ENCODE results near the gene FABP3.

The FABP3 gene

DNA sequence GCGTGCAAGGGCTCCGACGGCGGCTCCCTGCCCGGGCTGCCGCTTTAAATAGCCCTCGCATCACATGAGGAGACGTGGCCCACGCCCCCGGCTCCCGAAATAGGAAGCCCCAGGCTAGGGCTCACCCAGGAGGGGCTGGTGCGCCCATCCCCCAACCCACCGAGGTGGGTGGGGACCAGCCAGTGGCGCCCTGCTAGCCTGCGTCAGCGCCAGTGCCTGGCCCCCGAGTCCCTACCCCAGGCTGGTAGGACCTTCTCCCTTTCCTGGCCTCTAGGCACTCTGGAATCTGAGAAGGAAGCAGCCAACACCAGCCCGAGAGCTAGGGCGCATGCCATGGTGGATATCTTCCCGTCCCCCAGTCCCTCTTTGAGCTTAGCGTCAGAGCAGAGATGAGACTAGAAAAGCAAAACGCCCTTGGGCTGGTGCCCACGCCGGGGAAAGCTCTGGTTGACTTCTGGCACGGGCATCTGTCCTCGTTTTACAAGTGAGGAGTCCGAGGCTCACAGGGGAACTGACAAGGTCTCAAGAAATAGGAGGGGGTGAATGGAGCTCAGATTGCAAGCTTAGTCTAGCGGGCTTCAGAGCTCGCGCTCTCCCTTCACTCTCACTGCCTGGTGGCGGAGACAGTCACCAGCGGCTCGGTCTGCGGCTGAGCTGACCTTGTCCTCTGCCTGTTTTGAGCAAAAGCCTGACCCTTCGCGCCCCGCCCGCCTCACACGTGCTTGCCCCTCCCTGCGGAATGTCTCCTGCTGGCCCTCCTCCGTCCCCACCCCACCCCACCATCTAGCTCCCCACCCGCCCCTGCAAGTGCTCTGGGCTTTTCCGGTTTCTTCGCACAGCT, at the start of gene FABP3:
Gene FABP3, minus strand, starts transcription at position 21 of the 841 bp plus-strand sequence. CDS start 62 bp downstream, outside the sequence.
- H3K4me3 ChIP-seq (ENCODE audit: low read depth, low read length), result peak within 1 kb of the TSS; percentile 49

DNA sequence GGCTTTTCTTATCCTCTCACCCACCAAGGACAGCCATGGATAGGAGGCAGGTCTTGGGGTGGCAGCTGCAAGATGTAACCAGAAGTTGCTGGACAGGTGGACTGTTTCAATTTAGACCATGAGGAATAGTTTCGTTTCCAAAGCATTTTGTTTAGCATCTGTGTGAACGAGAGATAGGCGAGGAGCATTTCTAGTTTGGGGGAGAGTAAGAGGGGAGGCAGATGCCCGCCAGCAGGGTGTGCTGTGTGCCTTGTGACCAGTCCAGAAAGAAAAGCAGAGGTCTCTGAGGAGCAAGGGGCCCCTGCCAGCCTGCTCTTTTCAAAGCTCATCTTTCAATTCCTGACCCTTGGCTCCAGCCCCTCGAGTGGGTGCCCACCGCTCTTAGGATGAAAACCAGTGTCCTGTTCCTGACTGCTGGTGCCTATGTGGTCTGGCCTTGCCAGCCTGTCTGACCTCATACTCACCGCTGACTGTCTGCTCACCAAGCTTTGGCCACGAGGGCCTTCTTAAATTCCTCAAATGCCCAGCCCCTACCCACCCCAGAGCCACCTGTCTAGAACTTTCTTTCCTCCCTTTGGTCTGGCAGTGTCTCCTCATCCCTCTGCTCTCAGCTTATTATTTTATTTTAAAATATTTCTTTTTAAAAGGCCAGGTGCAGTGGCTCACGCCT, 48.6 kb upstream of the FABP3 start:
- no peak overlapping the region for H3K4me3 ChIP-seq (ENCODE audit: low read depth, low read length)

DNA sequence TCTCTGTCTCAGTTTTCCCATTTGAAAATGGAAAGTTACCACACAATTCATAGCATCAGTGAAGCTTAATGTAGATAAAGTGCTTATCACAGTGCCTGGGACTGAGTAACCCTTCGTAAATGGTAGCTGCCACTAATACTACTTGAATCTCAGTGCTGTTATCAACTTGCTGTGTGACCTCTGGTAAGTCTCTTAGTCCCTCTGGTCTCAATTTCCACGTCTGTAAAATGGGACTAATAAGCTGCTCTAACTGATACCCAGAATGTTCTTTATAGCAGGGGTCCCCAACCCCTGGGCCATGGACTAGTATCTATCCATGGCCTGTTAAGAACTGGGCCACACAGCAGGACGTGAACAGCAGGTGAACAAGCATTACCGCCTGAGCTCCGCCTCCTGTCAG, 47.8 kb upstream of the FABP3 start:
- H3K4me3 ChIP-seq (ENCODE audit: low read depth, low read length), result no peak overlapping the region

DNA sequence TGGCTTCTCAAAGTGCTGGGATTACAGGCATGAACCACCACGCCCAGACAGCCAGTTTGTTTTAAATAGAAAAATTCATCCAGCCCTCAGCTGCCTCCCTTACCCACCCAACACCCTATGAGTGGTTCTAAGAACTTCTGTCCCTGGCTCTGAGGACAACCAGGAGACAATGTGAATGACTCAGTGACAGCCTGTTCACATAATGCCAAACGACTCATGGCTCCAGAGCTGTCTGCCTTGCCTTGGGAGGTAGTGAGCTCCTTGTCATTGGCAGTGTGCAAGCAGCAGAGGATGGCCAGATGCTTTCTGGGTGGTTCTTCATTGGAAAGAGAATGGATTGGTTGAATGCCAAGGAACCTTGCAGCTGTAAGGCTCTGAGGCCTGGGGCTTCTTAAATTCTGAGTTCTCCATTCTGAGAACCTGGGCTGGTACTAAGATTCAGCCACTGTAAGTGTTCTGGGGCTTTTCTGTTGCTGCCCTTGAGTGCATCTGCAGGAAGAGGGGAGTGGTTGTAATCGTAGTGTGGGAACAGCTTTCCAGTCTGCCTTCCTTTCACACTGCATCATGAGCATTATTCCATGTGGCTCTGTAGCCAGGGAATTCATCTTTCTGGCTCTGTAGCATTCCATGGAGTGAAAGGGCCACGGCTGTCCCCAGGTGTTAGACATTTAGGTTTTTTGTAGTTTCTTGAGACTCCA, 45.9 kb upstream of the FABP3 start:
- no peak overlapping the region for H3K4me3 ChIP-seq (ENCODE audit: low read depth, low read length)

DNA sequence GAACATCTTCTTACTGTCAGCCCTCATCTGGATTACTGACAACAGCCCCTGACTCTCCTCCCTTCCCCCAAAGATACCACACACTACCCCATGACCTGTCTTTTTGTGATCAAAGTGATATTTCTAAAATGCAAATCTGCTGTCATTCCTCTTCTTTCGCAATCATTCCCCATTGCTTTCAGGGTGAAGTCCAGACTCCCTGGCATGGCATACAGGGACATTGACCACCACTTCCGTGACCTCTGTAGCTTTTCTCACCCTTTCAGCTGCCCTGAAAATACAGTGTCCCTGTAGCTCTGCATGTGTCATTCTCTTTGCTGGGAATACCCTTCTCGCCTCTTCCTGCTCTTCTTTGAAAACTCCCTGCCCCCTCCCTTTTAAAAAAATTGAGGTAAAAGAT, 44.3 kb upstream of the FABP3 start:
- H3K4me3 ChIP-seq (ENCODE audit: low read depth, low read length), result no peak overlapping the region

DNA sequence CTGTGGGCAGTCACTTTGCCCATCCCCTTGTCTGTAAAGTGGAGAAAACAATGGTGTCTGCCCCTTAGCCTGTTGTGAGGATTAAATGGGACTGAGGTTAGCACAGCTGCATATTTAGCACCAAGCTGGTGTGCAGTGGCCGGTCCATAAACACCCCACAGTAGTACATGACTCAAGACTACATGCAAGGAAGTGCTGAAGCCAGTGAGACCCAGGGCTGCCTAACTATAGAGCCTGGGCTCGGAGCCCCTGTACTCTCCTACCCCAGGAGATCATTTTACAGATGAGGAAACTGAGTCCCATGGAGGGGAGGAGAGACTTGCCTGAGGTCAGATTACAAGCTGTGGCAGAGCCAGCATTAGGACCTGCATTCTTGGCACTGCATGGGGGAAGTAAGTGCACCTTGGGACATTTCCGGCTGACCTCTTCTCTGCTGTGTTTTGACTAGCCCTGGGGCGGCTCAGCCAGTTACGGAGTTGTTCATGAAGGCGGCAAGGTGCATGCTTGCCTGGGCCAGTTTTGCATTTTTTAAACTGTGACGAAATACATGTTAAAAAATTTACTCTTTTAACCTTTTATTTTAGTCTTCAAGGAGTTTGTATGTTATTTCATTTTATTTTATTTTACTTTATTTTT, 43.3 kb upstream of the FABP3 start:
- no peak overlapping the region for H3K4me3 ChIP-seq (ENCODE audit: low read depth, low read length)

DNA sequence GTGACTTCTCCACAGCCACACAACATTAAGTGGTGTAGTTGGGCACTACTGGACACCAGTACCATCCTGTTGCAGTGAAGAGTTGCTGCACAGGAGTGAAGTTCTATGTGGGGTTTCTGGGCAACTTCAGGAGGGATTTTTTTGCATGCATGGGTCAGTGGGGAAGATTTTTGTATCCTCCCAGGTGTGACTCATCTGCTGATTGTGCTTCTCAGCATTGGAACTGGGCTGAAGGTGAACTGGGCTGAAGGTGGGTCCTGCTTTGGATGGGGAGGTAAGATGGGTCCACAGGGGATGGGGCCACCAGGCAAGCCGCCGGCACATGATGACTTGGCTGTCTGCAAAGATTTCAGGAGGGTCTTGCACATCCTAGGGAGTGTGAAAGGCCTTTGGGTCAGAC, 42.8 kb upstream of the FABP3 start:
- no peak overlapping the region for H3K4me3 ChIP-seq (ENCODE audit: low read depth, low read length)

DNA sequence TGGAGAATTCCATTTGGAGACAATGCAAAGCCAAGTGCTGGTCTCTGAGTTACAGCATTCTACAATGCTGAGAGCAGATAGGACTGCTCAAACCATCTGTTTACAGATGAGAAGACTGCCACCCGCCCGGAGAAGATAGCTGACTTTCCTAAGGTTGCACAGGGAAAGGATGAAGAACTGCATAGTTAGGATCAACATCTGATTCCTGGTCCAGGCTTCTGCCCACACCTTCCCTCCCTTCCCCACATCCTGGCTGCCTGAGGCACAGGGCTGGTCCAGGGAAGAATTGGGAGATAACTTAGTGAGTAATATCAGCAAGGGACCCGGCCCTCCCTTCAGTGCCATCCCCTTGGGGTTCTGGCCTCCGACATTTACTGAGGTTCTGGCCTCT, 42.1 kb upstream of the FABP3 start:
- no peak overlapping the region for H3K4me3 ChIP-seq (ENCODE audit: low read depth, low read length)

DNA sequence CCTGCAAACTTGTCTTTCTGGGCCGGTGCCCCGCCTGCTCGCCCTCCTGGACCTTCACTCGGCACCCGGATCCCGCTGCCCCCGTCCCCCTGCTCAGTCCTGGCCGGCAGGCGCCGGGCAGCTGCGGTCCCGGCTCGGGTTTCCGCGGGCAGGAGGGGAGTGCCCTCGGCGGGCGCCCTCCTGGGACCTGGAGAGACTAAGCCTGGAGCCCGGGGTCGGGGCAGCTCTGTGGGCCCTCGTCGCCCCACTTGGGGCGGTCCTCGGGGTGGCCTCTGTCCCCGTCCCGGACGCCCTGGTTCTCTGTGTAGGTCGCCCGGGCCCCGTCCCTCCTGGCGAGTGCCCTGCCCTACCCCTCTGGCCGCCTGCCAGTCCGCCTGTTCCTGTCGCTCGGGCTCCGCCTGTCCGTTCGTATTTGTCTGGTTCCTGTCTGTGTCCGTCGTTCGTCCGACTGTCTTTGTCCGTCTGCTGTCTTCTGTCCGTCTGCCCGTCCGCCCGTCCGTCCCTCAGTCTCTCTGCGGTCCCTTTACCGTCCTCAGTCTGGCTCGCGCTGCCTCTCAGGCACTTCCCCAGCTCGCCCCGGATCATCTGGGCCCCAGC, 40.6 kb upstream of the FABP3 start:
- peak overlapping the region; percentile 84 for H3K4me3 ChIP-seq (ENCODE audit: low read depth, low read length)

DNA sequence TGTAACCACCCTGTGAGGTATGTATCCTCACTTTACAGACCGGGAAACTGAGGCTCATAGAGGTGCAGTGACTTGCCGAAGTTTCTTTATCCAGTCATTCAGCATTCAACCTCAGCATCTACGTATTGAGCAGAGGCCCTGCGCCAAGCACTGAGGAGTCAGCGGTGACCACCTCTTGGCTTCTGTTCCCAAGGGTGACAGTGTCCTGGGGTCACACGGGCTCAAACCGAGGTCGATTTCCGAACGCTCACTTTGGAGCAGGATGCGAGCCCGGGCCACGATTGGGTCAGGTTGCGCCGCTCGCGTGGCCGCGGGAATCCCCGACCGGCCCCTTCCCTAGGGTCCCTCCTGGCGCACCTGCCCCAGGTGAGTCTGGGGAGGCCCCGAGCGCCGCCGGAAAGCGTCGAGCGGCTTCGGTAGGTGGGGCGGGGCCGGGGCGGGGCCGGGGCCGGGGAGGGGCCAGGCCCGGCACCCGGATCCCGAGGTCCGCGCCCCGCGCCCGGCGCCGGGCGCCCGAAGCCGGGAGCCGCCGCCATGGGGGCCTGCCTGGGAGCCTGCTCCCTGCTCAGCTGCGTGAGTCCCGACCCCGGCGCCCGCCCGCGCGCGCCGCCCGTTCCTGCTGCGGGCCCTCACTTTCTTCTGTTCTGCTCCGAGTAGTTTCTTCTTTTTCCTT, 40.0 kb upstream of the FABP3 start, which contains the start of gene SERINC2:
Gene SERINC2, plus strand, starts transcription at position 482 of the 673 bp plus-strand sequence. Its CDS starts 53 bp downstream, at position 535.
- peak within 1 kb of the TSS; percentile 84 for H3K4me3 ChIP-seq (ENCODE audit: low read depth, low read length)

DNA sequence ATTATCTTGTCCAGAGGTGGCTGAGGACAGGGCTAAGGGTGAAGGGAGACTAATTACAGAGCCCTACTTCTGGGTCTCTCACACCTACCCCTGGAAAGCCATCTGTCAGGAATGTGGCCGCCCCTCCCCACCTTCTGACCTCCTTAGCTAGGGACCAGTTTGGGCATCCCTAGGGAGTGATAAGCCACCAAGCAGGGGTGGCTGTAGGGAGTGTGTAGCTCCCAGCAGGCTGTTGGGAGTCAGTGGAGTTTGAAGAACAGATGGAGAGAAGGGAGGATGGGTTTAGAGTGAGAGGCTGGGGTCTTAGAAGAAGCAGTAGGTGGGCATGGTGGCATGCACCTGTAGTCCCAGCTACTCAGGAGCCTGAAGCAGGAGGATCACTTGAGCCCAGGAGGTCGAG, 39.3 kb upstream of the FABP3 start:
- no peak overlapping the region for H3K4me3 ChIP-seq (ENCODE audit: low read depth, low read length)

DNA sequence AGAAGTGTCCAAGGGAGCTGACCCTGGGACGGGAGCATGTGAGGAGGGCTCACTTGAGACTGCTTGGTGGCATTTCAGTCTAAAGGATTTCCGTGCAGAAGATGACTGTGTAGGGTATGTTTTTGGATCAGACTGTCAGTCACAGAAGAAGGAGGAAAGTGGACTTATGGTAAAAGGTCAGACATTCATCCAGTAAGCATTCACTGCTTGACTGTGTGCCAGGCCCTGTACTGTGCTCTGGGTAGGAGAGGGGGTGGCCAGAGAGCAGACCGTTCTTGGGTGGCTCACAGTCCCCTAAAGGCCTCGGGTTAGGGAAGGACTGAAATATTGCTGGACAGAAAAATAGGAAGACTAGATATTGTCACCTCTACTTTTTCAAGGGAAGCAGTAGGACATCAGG, 38.0 kb upstream of the FABP3 start:
- H3K4me3 ChIP-seq (ENCODE audit: low read depth, low read length), result no peak overlapping the region

DNA sequence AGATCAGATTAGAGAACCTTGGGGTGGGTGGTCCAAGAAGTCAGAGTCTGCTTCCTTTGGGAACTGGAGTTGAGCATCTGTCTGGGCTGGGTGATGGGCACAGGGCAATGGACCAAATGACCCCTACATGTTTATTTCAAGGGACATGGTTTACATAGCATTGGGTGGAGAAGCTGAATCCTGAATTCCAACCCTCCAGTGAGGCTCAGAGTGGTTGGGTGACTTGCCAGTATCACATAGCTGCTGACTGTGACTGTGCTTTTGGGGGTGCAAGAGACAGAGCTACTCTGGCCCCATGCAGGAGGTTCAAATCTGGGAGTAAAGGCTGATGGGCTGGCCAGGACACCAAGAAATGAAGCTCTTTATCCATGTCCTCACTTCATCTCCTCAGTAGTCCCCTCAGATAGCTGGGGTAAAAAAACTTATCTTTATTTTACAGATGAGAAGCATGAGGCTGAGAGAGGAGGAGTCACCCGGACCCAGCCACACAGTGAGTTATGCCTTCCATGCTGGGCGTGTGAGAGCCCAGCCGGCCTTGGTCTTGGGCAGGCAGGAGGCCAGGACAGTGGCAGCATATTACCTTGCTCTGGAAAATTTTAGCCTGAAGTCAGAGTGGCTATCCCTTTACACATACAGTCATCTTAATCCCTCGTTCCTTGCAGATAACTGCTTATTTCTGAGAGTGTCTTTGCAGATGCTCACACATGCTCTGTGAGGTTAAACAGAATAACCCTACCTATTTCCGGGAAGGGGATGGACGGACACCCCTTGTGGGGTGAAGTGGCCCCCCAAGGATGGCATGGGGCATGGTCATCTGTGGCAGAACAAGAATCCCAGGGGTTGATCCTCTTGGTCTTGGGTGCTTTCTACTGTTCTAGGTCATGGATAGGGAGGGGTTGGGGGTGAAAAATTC, 37.3 kb upstream of the FABP3 start:
- no peak overlapping the region for H3K4me3 ChIP-seq (ENCODE audit: low read depth, low read length)

DNA sequence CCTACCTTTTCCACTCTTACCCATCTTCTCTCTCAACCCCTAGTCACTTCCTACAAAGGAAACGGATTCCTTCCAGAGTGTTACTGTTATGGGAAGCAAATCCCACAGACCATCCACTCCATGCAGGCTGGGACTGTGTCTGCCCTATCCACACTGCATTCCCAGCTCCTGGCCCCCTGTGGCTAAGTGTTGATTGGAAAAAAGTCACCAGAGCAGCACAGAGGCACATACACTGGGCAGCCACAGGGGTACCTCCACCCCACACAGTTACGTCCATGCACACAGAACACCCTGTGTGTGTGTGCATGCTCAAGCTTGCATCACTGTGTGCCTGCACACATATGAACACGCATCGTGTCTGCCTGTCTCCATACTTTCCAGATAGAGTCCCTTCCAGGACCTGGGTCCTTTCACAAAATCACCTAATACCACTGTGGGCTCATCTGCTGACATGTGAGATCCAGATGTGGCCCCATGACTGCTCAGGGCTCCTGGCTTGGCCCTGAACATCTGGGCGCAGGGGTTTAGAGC, 36.0 kb upstream of the FABP3 start:
- no peak overlapping the region for H3K4me3 ChIP-seq (ENCODE audit: low read depth, low read length)

DNA sequence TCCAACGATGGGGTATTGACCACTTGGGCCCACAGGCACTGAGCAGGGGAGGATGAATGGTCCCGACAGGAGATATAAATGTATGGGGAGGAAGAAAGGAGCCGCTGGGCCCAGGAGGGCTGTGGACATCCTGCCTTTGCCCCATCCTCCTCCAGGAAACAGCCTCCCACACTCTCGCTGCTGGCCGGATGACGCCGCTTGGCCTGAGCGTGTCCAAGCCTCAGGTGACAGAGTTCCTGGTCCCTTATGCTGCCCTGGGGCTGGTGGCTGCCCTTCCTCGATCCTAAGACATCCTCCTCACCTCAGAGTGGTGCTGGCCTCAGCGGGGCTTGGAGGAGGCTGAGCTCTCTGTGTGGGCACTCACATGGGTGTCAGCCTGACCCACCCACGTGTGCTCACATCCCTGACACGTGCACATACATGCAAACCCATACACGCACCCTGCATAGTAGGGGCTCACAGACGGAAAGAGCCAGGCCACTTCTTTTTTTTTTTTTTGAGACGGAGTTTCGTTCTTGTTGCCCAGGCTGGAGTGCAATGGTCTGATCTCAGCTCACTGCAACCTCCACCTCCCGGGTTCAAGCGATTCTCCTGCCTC, 34.3 kb upstream of the FABP3 start:
- H3K4me3 ChIP-seq (ENCODE audit: low read depth, low read length), result no peak overlapping the region

DNA sequence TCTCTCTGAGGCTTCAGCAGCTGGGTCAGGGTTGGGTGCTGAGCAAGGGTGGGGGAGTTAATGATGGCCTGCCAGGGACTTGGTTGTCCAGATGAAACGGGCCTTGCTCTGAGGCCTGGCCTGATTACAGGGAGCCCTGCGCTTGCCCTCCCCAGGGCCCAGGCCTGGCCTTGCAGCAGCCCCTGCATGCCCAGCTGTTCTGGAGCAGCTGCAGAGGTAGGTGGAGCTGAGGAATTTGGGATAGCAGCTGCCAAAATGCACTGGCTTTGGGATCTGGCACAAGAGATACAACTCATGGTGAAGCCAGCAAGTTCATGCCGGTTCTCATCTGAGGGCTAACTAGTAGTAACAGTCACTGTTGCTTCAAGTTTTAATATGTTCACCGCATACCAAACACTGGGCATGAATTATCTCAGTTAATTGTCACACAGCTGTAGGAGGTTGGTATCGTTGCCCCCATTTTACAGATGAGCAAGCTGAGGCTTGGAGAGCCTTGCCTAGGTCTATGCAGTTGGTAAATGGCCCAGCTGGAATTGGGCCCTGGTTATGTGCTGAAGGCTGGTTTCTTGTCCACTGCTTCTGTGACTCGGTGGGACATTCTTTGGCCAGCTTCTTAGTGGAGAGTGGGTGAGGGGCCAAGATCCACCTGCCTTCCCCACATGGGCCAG, 32.8 kb upstream of the FABP3 start:
- no peak overlapping the region for H3K4me3 ChIP-seq (ENCODE audit: low read depth, low read length)

DNA sequence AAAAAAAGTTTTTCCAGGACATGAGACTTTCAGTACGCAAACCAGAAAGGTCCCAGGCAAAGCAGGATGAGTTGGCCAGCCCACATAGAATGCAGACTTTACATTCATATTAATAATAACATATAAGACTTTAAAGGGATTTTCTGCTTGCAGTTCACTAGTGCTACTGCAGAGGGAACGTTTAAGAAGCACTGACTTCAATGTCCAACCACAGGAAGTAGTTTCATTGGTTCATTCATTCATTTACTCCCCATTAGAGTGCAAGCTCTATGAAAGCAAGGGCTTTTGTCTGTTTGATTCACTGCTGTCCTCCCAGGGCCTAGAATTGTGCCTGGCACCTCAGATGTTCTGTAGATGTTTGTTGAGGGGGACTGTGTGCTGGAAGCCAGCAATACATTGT, 28.4 kb upstream of the FABP3 start:
- no peak overlapping the region for H3K4me3 ChIP-seq (ENCODE audit: low read depth, low read length)

DNA sequence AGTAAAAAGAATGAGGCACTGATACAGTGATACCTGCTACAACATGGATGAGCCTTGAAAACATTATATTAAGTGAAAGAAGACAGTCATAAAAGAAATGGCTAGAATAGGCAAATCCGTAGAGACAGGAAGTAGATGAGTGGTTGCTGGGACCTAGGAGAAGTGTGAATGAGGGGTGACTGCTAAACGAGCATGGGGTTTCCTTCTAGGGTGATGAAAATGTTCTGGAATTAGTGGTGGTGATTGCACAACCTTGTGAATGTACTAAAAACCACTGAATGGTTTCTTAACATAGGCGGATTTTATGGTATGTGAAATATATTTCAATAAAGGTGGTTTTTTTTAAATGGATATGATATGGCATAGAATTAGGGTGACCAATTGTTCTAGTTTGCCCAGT, 27.5 kb upstream of the FABP3 start:
- no peak overlapping the region for H3K4me3 ChIP-seq (ENCODE audit: low read depth, low read length)
